ENCODE data around the gene ERICH3. TPM values are rescaled to one million over a fixed set of nuclear protein-coding genes. Genes with fewer than 3 reads are reported as not detected.

The ERICH3 gene
- total RNA-seq, 1 experiment from 2014 or later = not detected

GRCh38 chr1:74641876-74642275, 31.7 kb downstream of the ERICH3 start:
- H2AFZ ChIP-seq (ENCODE audit: low read length) = no peak overlapping the region
- H3K27me3 ChIP-seq (ENCODE audit: insufficient read depth, low read length) = no peaks in the 10 kb centered on the region
- H2BK15ac ChIP-seq (ENCODE audit: low read depth, low read length) = no peak overlapping the region
- H3K4me1 ChIP-seq (ENCODE audit: insufficient read depth, low read length) = no peaks in the 10 kb centered on the region
- H2BK12ac ChIP-seq (ENCODE audit: insufficient read length, low read depth, low read length) = no peak overlapping the region
- H3K14ac ChIP-seq (ENCODE audit: insufficient read depth, low read length) = no peak overlapping the region
- H3K27ac ChIP-seq (ENCODE audit: insufficient read length, low read depth, low read length) = no peak overlapping the region
- no peak overlapping the region for H3K18ac ChIP-seq (ENCODE audit: insufficient read length, low read depth, low read length)
- H4K20me1 ChIP-seq (ENCODE audit: control insufficient read depth, insufficient read depth, insufficient read length) = no peaks in the 10 kb centered on the region
- TF ChIP-seq CTCF (conservative IDR thresholded peaks at IDR 0.05) = no peak
- H3K9me3 ChIP-seq (ENCODE audit: control insufficient read depth, low read depth, low read length) = no peaks in the 10 kb centered on the region
- Mint-ChIP-seq H3K9me3 (no peaks in the 10 kb centered on the region), H3K4me3 (no peak overlapping the region), H3K27me3 (ENCODE audit: low read depth) (no peaks in the 10 kb centered on the region), H3K36me3 (ENCODE audit: insufficient read depth in 1 of 3, low read depth in 3 of 3) (no peaks in the 10 kb centered on the region), H3K27ac (no peak overlapping the region), H3K4me1 (peaks cover 12 to 26% of the 10 kb centered on the region in 2 experiments)
- H4K5ac ChIP-seq (ENCODE audit: insufficient read length, low read depth, low read length) = no peak overlapping the region
- no peak overlapping the region for H4K91ac ChIP-seq (ENCODE audit: insufficient read length, low read depth, low read length)
- H3K79me1 ChIP-seq (ENCODE audit: insufficient read depth, low read depth, low read length, poor library complexity, severe bottlenecking) = no peaks in the 10 kb centered on the region
- no peak overlapping the region for H3K56ac ChIP-seq (ENCODE audit: insufficient read length, low read depth, low read length)
- H2AK5ac ChIP-seq (ENCODE audit: insufficient read length, low read length) = no peak overlapping the region
- no peak overlapping the region for H3K4ac ChIP-seq (ENCODE audit: low read depth, low read length)
- H3K79me2 ChIP-seq (ENCODE audit: insufficient read depth, low read length) = no peaks in the 10 kb centered on the region
- no peak overlapping the region for H2BK5ac ChIP-seq (ENCODE audit: insufficient read length, low read length)
- no peaks in the 10 kb centered on the region for H3K23me2 ChIP-seq (ENCODE audit: insufficient read length, low read depth, low read length, poor library complexity, severe bottlenecking)
- DNase-seq = no peak
- H3K23ac ChIP-seq (ENCODE audit: insufficient read length, low read depth, low read length) = no peak overlapping the region
- no peak overlapping the region for H2BK120ac ChIP-seq (ENCODE audit: low read depth, low read length, poor library complexity, severe bottlenecking)
- H3K9ac ChIP-seq (ENCODE audit: extremely low read depth, insufficient read length, low read length) = no peak overlapping the region
- H2BK20ac ChIP-seq (ENCODE audit: low read depth, low read length, poor library complexity, severe bottlenecking) = no peak overlapping the region
- no peak overlapping the region for H3K4me2 ChIP-seq (ENCODE audit: insufficient read depth, insufficient read length, low read length)
- H4K8ac ChIP-seq (replicated peaks; ENCODE audit: insufficient read length, low read depth, low read length) = no peak overlapping the region
- H3T11ph ChIP-seq (ENCODE audit: low read length) = no peak overlapping the region

Measured in H9 (cell line).